Activated CD8-positive, alpha-beta T cell treated with anti-CD3 and anti-CD28 coated beads for 36 hours (primary cell): ENCODE data around the gene BMP7. TPM values are rescaled to one million over a fixed set of nuclear protein-coding genes. Genes with fewer than 3 reads are reported as not detected.

Experiments used
- ATAC-seq: fragments of 200-7000 bp; cut with Tn5 transposase; one replicate; pipeline ENCODE4 v1.10.0; 2021; ENCODE audit warnings: mild to moderate bottlenecking, moderate library complexity
- CTCF ChIA-PET: fragments of 350-600 bp; sonication (Branson Sonifier 250); formaldehyde crosslinking; loops from one replicate; lab custom pipeline; 2021; ENCODE audit warnings: antibody characterized with exemption; lab: Charles Lee
- POLR2A ChIA-PET: fragments of 350-600 bp; sonication (Branson Sonifier 250); formaldehyde crosslinking; loops from one replicate; lab custom pipeline; 2021; ENCODE audit warnings: antibody characterized with exemption; lab: Charles Lee
- DNase-seq: peaks from one replicate; pipeline ENCODE4 v3.0.0-alpha.2; 2020
- H3K27ac Mint-ChIP-seq: one replicate; pipeline ENCODE4 v1.8.0; 2021; ENCODE audit warnings: mild to moderate bottlenecking, mixed read lengths
- H3K27me3 Mint-ChIP-seq: one replicate; pipeline ENCODE4 v1.8.0; 2021; ENCODE audit warnings: mixed read lengths
- H3K36me3 Mint-ChIP-seq: one replicate; pipeline ENCODE4 v1.8.0; 2021; ENCODE audit warnings: low read depth, mixed read lengths
- H3K4me1 Mint-ChIP-seq: one replicate; pipeline ENCODE4 v1.8.0; 2021; ENCODE audit warnings: low read depth, mixed read lengths
- H3K4me3 Mint-ChIP-seq: one replicate; pipeline ENCODE4 v1.8.0; 2021; ENCODE audit warnings: mild to moderate bottlenecking, moderate library complexity, mixed read lengths
- H3K9me3 Mint-ChIP-seq: one replicate; pipeline ENCODE4 v1.8.0; 2021; ENCODE audit warnings: mixed read lengths
- intact Hi-C: fragments of 100-400 bp; cut with micrococcal nuclease; formaldehyde crosslinking; loops from one replicate; pipeline ENCODE4 v1.10.0; 2022
- total RNA-seq, 2 experiments: library from RNA; stranded (reverse); gene quantifications; one replicate each; pipeline ENCODE4 v1.2.3, GENCODE V29; 2021
- TF ChIP-seq, protein P1 (sequence below): fragments of 200-600 bp; IDR thresholded peaks from one replicate; pipeline ENCODE4 v1.8.0; 2022; ENCODE audit warnings: antibody characterized with exemption, mild to moderate bottlenecking

BMP7 gene
- total RNA-seq, 2 experiments from 2014 or later, result not detected

DNA sequence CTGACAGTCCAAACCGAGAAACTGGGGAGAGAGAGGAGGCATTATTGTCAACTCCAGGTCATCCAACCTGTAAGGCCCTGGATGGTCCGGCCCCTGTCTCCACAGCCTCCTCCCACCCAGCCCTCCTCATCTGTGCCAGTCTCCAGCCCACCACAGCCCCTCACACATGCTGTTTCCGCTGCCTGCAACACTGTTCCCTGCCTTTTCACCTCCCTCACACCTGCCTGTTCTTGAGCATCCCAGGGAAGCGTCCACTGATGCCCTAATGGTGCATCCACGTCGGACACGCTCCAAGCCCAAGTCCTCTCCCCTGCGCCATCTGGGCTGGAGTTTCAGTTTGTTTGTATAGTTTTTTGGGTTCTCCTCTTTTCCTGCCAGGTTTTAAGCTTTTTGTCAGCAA is 52.0 kb downstream of the BMP7 start:
- CTCF ChIA-PET, result no interaction called here
- intact Hi-C loops, result no loop called here
- Mint-ChIP-seq H3K4me1 (no peaks in the 10 kb centered on the region), H3K27ac (no peak overlapping the region), H3K27me3 (peaks cover 8% of the 10 kb centered on the region), H3K4me3 (no peak overlapping the region), H3K9me3 (no peaks in the 10 kb centered on the region), H3K36me3 (no peaks in the 10 kb centered on the region)
- ATAC-seq (no peak), DNase-seq (no peak)
- TF ChIP-seq, protein P1, sequence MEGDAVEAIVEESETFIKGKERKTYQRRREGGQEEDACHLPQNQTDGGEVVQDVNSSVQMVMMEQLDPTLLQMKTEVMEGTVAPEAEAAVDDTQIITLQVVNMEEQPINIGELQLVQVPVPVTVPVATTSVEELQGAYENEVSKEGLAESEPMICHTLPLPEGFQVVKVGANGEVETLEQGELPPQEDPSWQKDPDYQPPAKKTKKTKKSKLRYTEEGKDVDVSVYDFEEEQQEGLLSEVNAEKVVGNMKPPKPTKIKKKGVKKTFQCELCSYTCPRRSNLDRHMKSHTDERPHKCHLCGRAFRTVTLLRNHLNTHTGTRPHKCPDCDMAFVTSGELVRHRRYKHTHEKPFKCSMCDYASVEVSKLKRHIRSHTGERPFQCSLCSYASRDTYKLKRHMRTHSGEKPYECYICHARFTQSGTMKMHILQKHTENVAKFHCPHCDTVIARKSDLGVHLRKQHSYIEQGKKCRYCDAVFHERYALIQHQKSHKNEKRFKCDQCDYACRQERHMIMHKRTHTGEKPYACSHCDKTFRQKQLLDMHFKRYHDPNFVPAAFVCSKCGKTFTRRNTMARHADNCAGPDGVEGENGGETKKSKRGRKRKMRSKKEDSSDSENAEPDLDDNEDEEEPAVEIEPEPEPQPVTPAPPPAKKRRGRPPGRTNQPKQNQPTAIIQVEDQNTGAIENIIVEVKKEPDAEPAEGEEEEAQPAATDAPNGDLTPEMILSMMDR, result no peak
- POLR2A ChIA-PET, result no interaction called here

DNA sequence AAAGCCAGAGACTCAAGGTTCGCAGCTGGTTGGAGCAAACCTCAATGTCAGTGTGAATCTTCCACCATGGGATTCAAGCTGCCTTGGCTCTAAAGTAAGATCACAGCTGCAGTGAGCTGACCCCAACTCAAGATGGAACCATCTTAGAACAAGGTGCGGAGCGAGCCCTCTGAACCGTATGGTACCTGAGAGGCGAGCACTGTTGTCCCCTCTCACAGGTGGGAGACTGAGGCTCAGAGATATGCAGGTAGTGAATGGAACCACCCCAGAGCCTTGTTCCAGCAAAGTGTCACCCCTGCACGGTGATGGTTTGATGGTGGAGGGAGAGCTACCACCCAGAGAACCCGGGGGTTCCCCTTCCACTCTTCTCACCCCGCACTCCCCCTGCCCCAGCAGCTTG is 52.5 kb downstream of the BMP7 start:
- intact Hi-C loops, result no loop called here
- peaks cover 8% of the 10 kb centered on the region for H3K27me3 Mint-ChIP-seq
- ATAC-seq (no peak), DNase-seq (no peak)
- CTCF ChIA-PET, result no interaction called here
- H3K4me3 Mint-ChIP-seq, result no peak overlapping the region
- TF ChIP-seq, protein P1, result no peak
- H3K9me3 Mint-ChIP-seq, result no peaks in the 10 kb centered on the region
- H3K27ac Mint-ChIP-seq, result no peak overlapping the region
- H3K36me3 Mint-ChIP-seq, result no peaks in the 10 kb centered on the region
- POLR2A ChIA-PET, result no interaction called here
- no peaks in the 10 kb centered on the region for H3K4me1 Mint-ChIP-seq

DNA sequence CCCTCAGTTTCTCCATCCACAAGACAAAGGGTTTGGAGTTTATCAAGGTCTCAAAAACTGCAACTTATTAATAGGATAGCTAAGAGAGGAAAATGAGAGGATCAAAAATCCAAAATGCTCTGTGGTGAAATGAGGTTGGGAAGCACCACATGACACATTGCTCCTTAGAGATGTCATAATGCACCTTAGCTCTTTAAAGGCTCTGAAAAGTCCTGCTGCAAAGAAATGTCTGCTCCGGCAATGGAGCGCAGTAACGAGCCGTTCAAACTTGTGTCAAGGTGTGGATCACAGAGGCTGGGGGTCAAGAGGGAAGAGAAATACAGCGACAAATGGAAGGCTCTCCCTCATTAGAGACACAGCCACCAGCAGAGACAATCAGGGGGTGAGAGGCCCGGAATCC is 53.1 kb downstream of the BMP7 start:
- DNase-seq (no peak), ATAC-seq (no peak)
- TF ChIP-seq, protein P1, result no peak
- intact Hi-C loops, result no loop called here
- H3K27ac Mint-ChIP-seq, result no peak overlapping the region
- no peaks in the 10 kb centered on the region for H3K4me1 Mint-ChIP-seq
- H3K9me3 Mint-ChIP-seq, result no peaks in the 10 kb centered on the region
- CTCF ChIA-PET, result no interaction called here
- H3K4me3 Mint-ChIP-seq, result no peak overlapping the region
- H3K27me3 Mint-ChIP-seq, result peaks cover 8% of the 10 kb centered on the region
- no peaks in the 10 kb centered on the region for H3K36me3 Mint-ChIP-seq
- POLR2A ChIA-PET, result no interaction called here

GRCh38 chr20:57212534-57213276 is 53.7 kb downstream of the BMP7 start:
- no peaks in the 10 kb centered on the region for H3K36me3 Mint-ChIP-seq
- no peak overlapping the region for H3K4me3 Mint-ChIP-seq
- H3K9me3 Mint-ChIP-seq, result no peaks in the 10 kb centered on the region
- POLR2A ChIA-PET, result no interaction called here
- no peaks in the 10 kb centered on the region for H3K4me1 Mint-ChIP-seq
- H3K27me3 Mint-ChIP-seq, result peaks cover 8% of the 10 kb centered on the region
- ATAC-seq (no peak), DNase-seq (no peak)
- CTCF ChIA-PET, result no interaction called here
- TF ChIP-seq, protein P1, result no peak
- H3K27ac Mint-ChIP-seq, result no peak overlapping the region
- intact Hi-C loops, result no loop called here

- ATAC-seq, result no peak
- TF ChIP-seq, protein P1, result no peak
- H3K27ac Mint-ChIP-seq, result no peak overlapping the region
- DNase-seq, result no peak
- intact Hi-C loops, result no loop called here
- no peak overlapping the region for H3K4me3 Mint-ChIP-seq
- H3K36me3 Mint-ChIP-seq, result no peaks in the 10 kb centered on the region
- peaks cover 4% of the 10 kb centered on the region for H3K9me3 Mint-ChIP-seq
- CTCF ChIA-PET, result no interaction called here
- no peaks in the 10 kb centered on the region for H3K4me1 Mint-ChIP-seq
- POLR2A ChIA-PET, result no interaction called here
- H3K27me3 Mint-ChIP-seq, result peaks cover 8% of the 10 kb centered on the region
Measured at GRCh38 chr20:57211908-57212533, 54.4 kb downstream of the BMP7 start.
